Omental fat pad (tissue), 4 donors: Measurements from ENCODE around the gene KBTBD12. TPM values are rescaled to one million over a fixed set of nuclear protein-coding genes. Genes with fewer than 3 reads are reported as not detected.

Source experiments
- ATAC-seq: fragments of 150-250 bp; one replicate; pipeline ENCODE4 v1.9.1; 2016; ENCODE audit warnings: mild to moderate bottlenecking, moderate library complexity; ENCODE audit not compliant: low FRiP score
- DNase-seq: peaks from one replicate; pipeline ENCODE4 v3.0.0-alpha.2; 2019; ENCODE audit warnings: low spot score
- CTCF ChIP-seq, 3 donors: fragments of 450-650 bp; IDR thresholded peaks; one replicate each; pipeline ENCODE4 v1.5.1; 2016 to 2017; ENCODE audit warnings: antibody characterized with exemption in 3 of 3, mild to moderate bottlenecking in 3 of 3, moderate library complexity in 2 of 3
- total RNA-seq, 4 donors: library from RNA; depleted of rRNA; stranded (reverse); fragments of >200 nt; gene quantifications; one replicate each; pipeline ENCODE4 v1.1.0, GENCODE V29; 2016

The KBTBD12 gene
- total RNA-seq, 4 donors from 2014 or later, result 0.48 to 1.9 (median 0.60) TPM

- DNase-seq, result no peak
- TF ChIP-seq CTCF (IDR thresholded peaks at IDR 0.05), result no peak
- ATAC-seq, result no peak
Observed at GRCh38 chr3:127884041-127884440, 31.0 kb upstream of the KBTBD12 start.

GRCh38 chr3:127886231-127886955 is 28.6 kb upstream of the KBTBD12 start:
- ATAC-seq (no peak), DNase-seq (no peak)
- TF ChIP-seq CTCF (IDR thresholded peaks at IDR 0.05), result no peak

DNA sequence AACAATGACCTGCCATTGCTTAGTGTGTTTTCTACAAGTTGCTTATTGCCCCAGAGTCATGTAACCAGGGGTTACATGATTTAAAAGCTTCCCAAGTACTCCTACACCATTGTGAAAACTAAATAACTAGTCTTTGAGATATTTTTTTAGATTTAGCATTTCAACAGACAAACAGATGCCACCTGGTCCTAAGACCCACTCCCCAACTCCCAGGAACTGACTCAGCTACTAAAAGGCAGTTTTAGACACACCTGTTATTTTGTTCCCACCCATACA is 28.1 kb upstream of the KBTBD12 start:
- ATAC-seq (no peak), DNase-seq (no peak)
- no peak for TF ChIP-seq CTCF (IDR thresholded peaks at IDR 0.05)

DNA sequence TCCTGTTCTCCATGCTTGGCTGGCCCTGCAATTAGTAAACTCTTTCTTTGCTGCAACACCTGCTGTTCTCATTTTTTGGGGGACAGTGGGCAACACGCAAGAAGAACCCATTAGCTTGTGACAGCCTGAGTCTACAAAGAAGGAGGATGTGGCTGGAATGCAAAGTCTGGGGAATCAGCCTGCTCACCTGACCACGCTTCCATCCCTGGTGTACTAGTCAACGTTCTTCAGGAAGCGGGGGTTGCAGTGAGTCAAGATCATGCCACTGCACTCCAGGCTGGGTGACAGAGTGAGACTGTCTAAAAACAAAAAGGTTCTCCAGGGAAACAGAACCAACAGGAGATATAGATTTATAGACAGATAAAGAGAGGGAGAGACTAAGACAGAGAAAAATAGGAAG is 27.7 kb upstream of the KBTBD12 start:
- TF ChIP-seq CTCF (IDR thresholded peaks at IDR 0.05), result no peak
- ATAC-seq (no peak), DNase-seq (no peak)

DNA sequence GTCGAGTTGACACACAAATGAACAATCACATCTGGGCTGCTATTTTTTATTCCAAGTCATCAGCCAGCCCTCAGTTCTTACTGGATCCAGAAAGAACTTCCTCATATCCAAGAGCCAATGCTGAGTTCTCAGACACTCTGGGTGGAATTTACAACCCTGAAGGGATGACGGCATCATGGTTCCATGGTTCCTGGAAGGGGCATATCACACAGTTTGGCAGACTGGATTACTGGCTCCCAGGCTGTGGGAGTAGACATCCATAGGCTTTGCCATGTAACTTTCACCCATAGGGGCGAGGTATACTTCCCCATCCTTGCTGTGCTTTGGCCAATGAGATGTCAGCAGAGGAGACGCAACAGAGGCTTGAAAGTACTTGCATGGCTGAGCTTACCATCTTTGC is 26.9 kb upstream of the KBTBD12 start:
- DNase-seq (no peak), ATAC-seq (no peak)
- TF ChIP-seq CTCF (IDR thresholded peaks at IDR 0.05), result no peak

GRCh38 chr3:127888564-127889107 is 26.4 kb upstream of the KBTBD12 start:
- TF ChIP-seq CTCF (IDR thresholded peaks at IDR 0.05), result no peak
- ATAC-seq (no peak), DNase-seq (no peak)

- TF ChIP-seq CTCF (IDR thresholded peaks at IDR 0.05), result no peak
- ATAC-seq, result peak; percentile 30
- DNase-seq, result no peak
Observed at GRCh38 chr3:127889461-127889863, 25.6 kb upstream of the KBTBD12 start.
